Cardiac fibroblast (primary cell): ENCODE measurements around the gene ABCF2.

Source experiments
- DNase-seq, 2 donors: peaks; one replicate each; pipeline versions ENCODE4 v3.0.0 to v3.0.0-alpha.2; 2010; ENCODE audit warnings: low read depth in 2 of 2
- H3K4me3 ChIP-seq, 2 donors: replicated peaks in 1 of 2; 1 replicate in 1 of 2; 2 replicates in 1 of 2; pipeline ENCODE4 v1.5.1; 2011; ENCODE audit warnings: low read depth in 2 of 2, low read length in 2 of 2, mild to moderate bottlenecking in 2 of 2, moderate library complexity in 1 of 2
- TF ChIP-seq, protein P1 (sequence below): IDR thresholded peaks from one replicate; pipeline ENCODE4 v1.5.1; 2011; ENCODE audit warnings: low read depth, mild to moderate bottlenecking, low read length, inconsistent platforms

ABCF2 gene

DNA sequence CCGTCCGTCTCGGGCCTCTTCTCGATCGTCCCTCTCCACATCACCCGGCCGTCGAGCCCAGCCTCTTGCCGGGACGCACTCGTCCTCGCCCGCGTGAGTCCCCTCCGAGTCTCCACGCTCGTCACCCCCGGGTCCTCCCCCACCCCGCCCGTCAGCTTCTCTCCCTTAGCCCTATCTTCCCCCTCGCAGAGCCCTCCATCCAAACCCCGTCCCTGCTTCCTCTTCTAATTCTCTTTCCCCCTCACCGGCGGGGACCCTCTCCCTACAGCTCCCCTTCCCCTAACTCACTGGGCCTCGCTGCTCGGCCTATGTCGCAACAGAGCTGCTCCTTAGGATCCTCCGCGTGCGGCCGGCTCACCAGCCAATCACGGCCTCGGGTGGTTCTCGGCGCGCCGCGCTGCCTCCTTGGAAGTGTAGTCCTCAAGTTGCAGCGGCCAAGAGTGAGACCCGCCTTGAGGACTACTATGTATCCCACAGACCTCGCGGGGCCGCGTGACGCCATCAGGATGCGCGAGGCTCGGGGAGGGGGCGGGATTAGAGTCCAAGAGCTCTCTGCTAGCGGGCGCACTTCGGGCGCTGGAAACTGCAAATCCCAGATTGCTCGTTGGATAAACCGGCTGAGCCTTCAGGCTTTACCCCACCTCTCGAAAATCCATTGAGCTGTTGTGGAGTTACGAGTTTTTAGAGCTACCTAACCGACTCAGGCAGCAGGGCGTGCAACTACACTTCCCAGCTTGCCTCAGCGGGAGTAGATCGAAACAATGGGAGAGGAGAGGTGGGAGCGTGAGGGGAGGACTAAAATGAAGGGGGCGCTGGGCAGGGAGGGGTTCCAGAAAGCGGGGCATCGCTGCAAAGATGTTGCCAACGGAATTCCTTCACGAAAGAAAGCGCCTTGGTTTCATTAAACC is at the start of gene ABCF2:
ABCF2 (minus strand) TSS at position 331 of the 908 bp plus-strand sequence. CDS start 747 bp downstream, outside the sequence.
- TF ChIP-seq, protein P1, sequence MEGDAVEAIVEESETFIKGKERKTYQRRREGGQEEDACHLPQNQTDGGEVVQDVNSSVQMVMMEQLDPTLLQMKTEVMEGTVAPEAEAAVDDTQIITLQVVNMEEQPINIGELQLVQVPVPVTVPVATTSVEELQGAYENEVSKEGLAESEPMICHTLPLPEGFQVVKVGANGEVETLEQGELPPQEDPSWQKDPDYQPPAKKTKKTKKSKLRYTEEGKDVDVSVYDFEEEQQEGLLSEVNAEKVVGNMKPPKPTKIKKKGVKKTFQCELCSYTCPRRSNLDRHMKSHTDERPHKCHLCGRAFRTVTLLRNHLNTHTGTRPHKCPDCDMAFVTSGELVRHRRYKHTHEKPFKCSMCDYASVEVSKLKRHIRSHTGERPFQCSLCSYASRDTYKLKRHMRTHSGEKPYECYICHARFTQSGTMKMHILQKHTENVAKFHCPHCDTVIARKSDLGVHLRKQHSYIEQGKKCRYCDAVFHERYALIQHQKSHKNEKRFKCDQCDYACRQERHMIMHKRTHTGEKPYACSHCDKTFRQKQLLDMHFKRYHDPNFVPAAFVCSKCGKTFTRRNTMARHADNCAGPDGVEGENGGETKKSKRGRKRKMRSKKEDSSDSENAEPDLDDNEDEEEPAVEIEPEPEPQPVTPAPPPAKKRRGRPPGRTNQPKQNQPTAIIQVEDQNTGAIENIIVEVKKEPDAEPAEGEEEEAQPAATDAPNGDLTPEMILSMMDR: no peak

DNA sequence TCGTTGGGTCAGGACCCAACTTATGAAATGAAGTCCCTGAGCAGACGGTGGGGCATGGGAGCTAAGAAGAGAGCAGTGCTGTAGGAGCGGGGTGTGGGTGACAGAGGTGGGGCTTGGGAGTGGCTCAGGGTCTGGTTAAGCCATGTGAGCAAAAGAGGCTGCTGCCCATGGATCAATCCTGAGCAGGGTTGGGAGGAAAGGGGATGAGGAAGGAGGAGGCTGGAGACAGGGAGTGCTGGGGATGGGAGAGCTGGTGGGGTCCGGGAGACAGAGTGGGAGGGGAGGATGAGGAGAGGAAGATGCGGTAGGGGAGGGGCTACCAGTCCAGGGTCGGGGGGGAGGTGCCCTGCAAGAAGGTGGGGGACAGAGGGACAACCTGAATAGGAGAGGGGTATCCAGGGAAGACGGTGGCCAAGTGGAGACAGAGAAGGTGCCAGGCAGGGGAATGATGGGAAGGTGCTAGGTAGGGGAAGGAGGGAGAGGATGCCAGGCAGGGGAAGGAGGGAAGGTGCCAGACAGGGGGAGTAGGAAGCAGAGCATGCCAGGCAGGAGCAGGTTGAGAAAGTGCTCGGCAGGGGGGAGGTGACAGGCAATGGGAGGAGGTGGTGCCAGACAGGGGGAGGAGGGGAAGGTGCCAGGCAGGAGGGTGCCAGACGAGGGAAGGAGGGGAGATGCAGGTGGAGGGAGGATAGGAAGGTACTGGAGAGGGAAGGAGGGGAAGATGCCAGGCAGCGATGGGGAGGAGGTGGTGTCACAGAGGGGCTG is 49.0 kb upstream of the ABCF2 start:
- H3K4me3 ChIP-seq: peak overlapping the region in 1 of 2 donors; percentile 46
- TF ChIP-seq, protein P1: no peak
- DNase-seq: no peak

More for the DNA sequence above, at the start of gene ABCF2:
- DNase-seq: peak; percentile 99
- H3K4me3 ChIP-seq: peak within 1 kb of the TSS; percentile 84 to 90

DNA sequence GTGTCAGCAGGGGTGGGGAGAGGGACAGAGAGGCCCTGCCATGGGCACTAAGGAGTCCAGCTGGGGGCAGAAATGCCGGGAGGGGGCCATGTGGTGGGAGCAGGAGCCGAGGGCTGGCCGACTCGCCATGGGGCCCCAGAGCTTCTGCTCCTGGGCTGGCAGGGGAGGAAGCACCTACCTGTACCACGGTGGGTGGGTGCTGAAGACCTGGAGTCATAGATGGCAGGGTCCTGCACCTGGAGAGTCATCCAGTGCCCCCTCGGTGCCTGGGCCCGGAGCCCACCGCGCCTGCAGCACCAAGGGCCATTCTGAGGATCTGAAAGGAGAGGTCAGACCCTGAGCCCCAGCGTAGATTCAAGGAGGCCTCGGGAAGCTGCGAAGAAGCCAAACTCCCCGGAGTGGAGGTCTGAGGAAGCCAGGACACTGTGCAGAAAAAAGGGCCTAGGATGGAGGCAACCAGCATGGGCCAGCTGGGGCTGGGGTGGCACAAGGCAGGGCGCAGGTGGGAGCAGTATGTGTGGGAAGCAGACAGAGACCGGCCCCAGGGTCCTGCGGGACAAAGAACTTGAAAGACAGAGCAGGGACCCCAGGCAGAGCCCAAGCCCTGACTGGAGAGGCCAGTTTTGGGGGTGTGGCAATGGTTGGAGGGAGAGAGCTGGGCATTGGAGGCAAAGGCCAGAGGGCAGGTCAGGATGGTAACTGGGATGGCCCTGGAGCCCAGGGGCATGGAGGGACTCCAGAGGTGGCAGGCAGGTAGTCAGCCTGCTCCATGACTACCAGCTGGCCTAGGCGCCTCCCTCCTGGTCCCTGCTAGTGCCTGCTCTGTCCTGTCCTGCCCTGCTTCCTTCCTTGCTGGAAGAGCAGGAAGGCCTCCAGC is 48.2 kb upstream of the ABCF2 start:
- no peak overlapping the region for H3K4me3 ChIP-seq
- no peak for DNase-seq
- TF ChIP-seq, protein P1: no peak

DNA sequence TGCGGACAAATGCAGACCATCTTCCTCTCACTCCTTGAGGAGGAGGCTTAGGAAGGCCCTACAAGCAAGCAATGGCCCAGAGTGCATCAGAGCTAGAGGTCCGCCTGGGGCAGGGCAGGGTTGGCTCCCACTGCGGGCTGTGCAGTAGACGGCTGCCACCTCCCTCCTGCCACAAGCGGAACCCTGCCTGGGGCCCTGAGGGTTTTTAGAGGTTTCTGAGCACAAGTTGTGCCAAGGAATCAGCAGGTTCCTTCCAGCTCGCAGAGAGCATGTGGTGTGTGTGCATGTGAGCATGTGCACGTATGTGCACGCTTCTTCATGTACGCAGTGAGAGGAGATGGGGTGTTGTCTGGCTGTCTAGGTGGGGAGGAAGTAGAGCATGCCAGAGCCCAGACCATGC is 47.4 kb upstream of the ABCF2 start:
- DNase-seq: no peak
- H3K4me3 ChIP-seq: no peak overlapping the region
- TF ChIP-seq, protein P1: no peak

- no peak for DNase-seq
- TF ChIP-seq, protein P1: no peak
- no peak overlapping the region for H3K4me3 ChIP-seq
Observed at GRCh38 chr7:151273651-151274390, 46.8 kb upstream of the ABCF2 start.
